H1 (cell line): ENCODE measurements around the gene DNLZ. TPM values are rescaled to one million over a fixed set of nuclear protein-coding genes. Genes with fewer than 3 reads are reported as not detected.

Experiments
- CTCF ChIA-PET: fragments of 300-600 bp; sonication (Branson Sonifier 250); formaldehyde crosslinking; loops from one replicate; lab custom pipeline; 2021; ENCODE audit not compliant: partially characterized antibody; lab: Charles Lee
- POLR2A ChIA-PET: fragments of 300-600 bp; sonication (Branson Sonifier 250); formaldehyde crosslinking; loops from one replicate; lab custom pipeline; 2021; ENCODE audit warnings: inconsistent platforms; ENCODE audit not compliant: partially characterized antibody; lab: Charles Lee
- DNase-seq, 2 experiments: peaks; one replicate each; pipeline versions ENCODE4 v3.0.0 to v3.0.0-alpha.2; 2010 to 2022; ENCODE audit warnings: low spot score in 2 of 2, low read depth in 1 of 2, mixed read lengths in 1 of 2
- FAIRE-seq: peaks from 2 replicates; lab custom pipeline; 2011; peaks lifted over from hg19 to GRCh38; lab: Jason Lieb, UNC
- H2AFZ ChIP-seq: 2 replicates; pipeline ENCODE4 v1.8.1; 2012; ENCODE audit warnings: low read length, inconsistent platforms
- H2AK5ac ChIP-seq: 2 replicates; pipeline ENCODE4 v1.6.1; 2013; ENCODE audit warnings: low read depth, low read length
- H2BK120ac ChIP-seq: replicated peaks from 2 replicates; pipeline ENCODE3; 2013; ENCODE audit warnings: low read depth, low read length, inconsistent platforms
- H2BK12ac ChIP-seq: 2 replicates; pipeline ENCODE4 v1.6.1; 2013; ENCODE audit warnings: low read depth, low read length
- H2BK15ac ChIP-seq: 2 replicates; pipeline ENCODE4 v1.6.1; 2013; ENCODE audit warnings: low read length
- H2BK20ac ChIP-seq: 2 replicates; pipeline ENCODE4 v1.6.1; 2013; ENCODE audit warnings: low read length
- H2BK5ac ChIP-seq: 2 replicates; pipeline ENCODE4 v1.6.1; 2013; ENCODE audit warnings: low read depth, low read length
- H3K14ac ChIP-seq: 2 replicates; pipeline ENCODE4 v1.6.1; 2013; ENCODE audit warnings: inconsistent platforms; ENCODE audit not compliant: insufficient read length
- H3K18ac ChIP-seq: 2 replicates; pipeline ENCODE4 v1.6.1; 2013; ENCODE audit warnings: low read length; ENCODE audit errors: extremely low read depth
- H3K23ac ChIP-seq: 2 replicates; pipeline ENCODE4 v1.6.1; 2013; ENCODE audit warnings: inconsistent platforms; ENCODE audit not compliant: insufficient read length
- H3K23me2 ChIP-seq: 2 replicates; pipeline ENCODE4 v1.6.1; 2013; ENCODE audit warnings: low read depth, low read length
- H3K27ac ChIP-seq: 2 replicates; pipeline ENCODE4 v1.6.1; 2011; ENCODE audit warnings: low read depth, low read length, inconsistent platforms
- H3K27me3 ChIP-seq, 4 experiments: replicated peaks in 1 of 4; 1 replicate in 1 of 4; 2 replicates in 3 of 4; pipeline versions ENCODE4 v1.6.1 to v1.8.1; 2011 to 2013; ENCODE audit warnings: low read length in 3 of 4, mild to moderate bottlenecking in 3 of 4, inconsistent platforms in 2 of 4, mixed read lengths in 2 of 4, moderate library complexity in 1 of 4; ENCODE audit not compliant: control insufficient read depth in 3 of 4, insufficient read depth in 3 of 4; ENCODE audit errors: extremely low read depth in 1 of 4
- H3K36me3 ChIP-seq, 4 experiments: 2 replicates each; pipeline versions ENCODE4 v1.6.1 to v1.8.1; 2011 to 2013; ENCODE audit warnings: mild to moderate bottlenecking in 4 of 4, low read length in 3 of 4, moderate library complexity in 2 of 4, control low read depth in 1 of 4, inconsistent platforms in 1 of 4; ENCODE audit not compliant: insufficient read depth in 4 of 4, control insufficient read depth in 2 of 4
- H3K4ac ChIP-seq: replicated peaks from 2 replicates; pipeline ENCODE3; 2013; ENCODE audit warnings: low read length, low read depth, mixed read lengths, inconsistent platforms; ENCODE audit not compliant: insufficient read length
- H3K4me1 ChIP-seq, 4 experiments: replicated peaks in 1 of 4; 1 replicate in 1 of 4; 2 replicates in 3 of 4; pipeline versions ENCODE4 v1.6.1 to v1.8.1; 2011 to 2013; ENCODE audit warnings: low read length in 3 of 4, inconsistent platforms in 2 of 4, mixed read lengths in 1 of 4; ENCODE audit not compliant: insufficient read depth in 4 of 4, control insufficient read depth in 3 of 4
- H3K4me2 ChIP-seq, 2 experiments: 2 replicates each; pipeline versions ENCODE4 v1.6.1 to v1.8.1; 2011 to 2013; ENCODE audit warnings: low read depth in 2 of 2, low read length in 2 of 2, control low read depth in 1 of 2, inconsistent platforms in 1 of 2, mild to moderate bottlenecking in 1 of 2; ENCODE audit not compliant: insufficient read depth in 1 of 2
- H3K4me3 ChIP-seq, 4 experiments: fragments of 200-600, 300-600 bp in 1 of 4; sonication (generic), shearing (Covaris generic), sonication (Bioruptor Twin) in 1 of 4; 2 replicates each; pipeline versions ENCODE4 v1.5.1 to v1.8.1; 2011 to 2016; ENCODE audit warnings: low read length in 4 of 4, low read depth in 3 of 4, control low read depth in 2 of 4, inconsistent platforms in 2 of 4, mild to moderate bottlenecking in 2 of 4, mixed read lengths in 1 of 4, moderate library complexity in 1 of 4; ENCODE audit not compliant: insufficient read depth in 2 of 4; ENCODE audit errors: extremely low read depth in 1 of 4
- H3K56ac ChIP-seq: replicated peaks from 2 replicates; pipeline ENCODE3; 2013; ENCODE audit warnings: low read depth, mild to moderate bottlenecking, mixed read lengths, low read length, inconsistent platforms; ENCODE audit not compliant: insufficient read length
- H3K79me1 ChIP-seq: 2 replicates; pipeline ENCODE4 v1.6.1; 2013; ENCODE audit warnings: low read depth, low read length, control low read depth
- H3K79me2 ChIP-seq, 2 experiments: 2 replicates each; pipeline versions ENCODE4 v1.6.1 to v1.8.1; 2012 to 2013; ENCODE audit warnings: low read length in 2 of 2, mild to moderate bottlenecking in 2 of 2, inconsistent platforms in 1 of 2; ENCODE audit not compliant: insufficient read depth in 2 of 2, control insufficient read depth in 1 of 2
- H3K9ac ChIP-seq, 4 experiments: replicated peaks in 1 of 4; 1 replicate in 1 of 4; 2 replicates in 3 of 4; pipeline versions ENCODE4 v1.6.1 to v1.8.1; 2011 to 2013; ENCODE audit warnings: low read depth in 3 of 4, low read length in 3 of 4, control low read depth in 2 of 4, mild to moderate bottlenecking in 2 of 4, moderate library complexity in 2 of 4, inconsistent platforms in 1 of 4; ENCODE audit errors: extremely low read depth in 1 of 4
- H3K9me3 ChIP-seq, 2 experiments: 2 replicates each; pipeline versions ENCODE4 v1.6.1 to v1.8.1; 2012 to 2013; ENCODE audit warnings: mild to moderate bottlenecking in 2 of 2, moderate library complexity in 2 of 2, control low read depth in 1 of 2, inconsistent platforms in 1 of 2, low read depth in 1 of 2, low read length in 1 of 2, mixed read lengths in 1 of 2; ENCODE audit not compliant: insufficient read depth in 2 of 2
- H4K20me1 ChIP-seq, 2 experiments: replicated peaks in 1 of 2; 2 replicates each; pipeline versions ENCODE3 to v1.8.1; 2011 to 2013; ENCODE audit warnings: inconsistent platforms in 2 of 2, low read length in 2 of 2, mild to moderate bottlenecking in 1 of 2; ENCODE audit not compliant: insufficient read depth in 2 of 2, control insufficient read depth in 1 of 2
- H4K5ac ChIP-seq: 2 replicates; pipeline ENCODE4 v1.6.1; 2013; ENCODE audit warnings: low read length, low read depth, mixed read lengths, inconsistent platforms; ENCODE audit not compliant: insufficient read length
- H4K8ac ChIP-seq: 2 replicates; pipeline ENCODE4 v1.8.0; 2013; ENCODE audit warnings: mild to moderate bottlenecking, moderate library complexity, low read length, inconsistent platforms; ENCODE audit not compliant: insufficient read depth; ENCODE audit errors: extremely low read depth
- H4K91ac ChIP-seq: replicated peaks from 2 replicates; pipeline ENCODE3; 2013; ENCODE audit warnings: low read length, mixed read lengths, inconsistent platforms; ENCODE audit not compliant: insufficient read length
- CBX5 ChIP-seq: fragments of 300-800, 300-1000 bp; sonication (generic); IDR thresholded peaks from 2 replicates; pipeline ENCODE4 v1.7.1; 2016; ENCODE audit warnings: antibody characterized with exemption, low read length, low read depth
- CEBPB ChIP-seq: IDR thresholded peaks from 2 replicates; pipeline ENCODE4 v1.6.1; 2012; ENCODE audit warnings: low read depth, low read length
- EP300 ChIP-seq, 2 experiments: IDR thresholded peaks; 1 replicate in 1 of 2; 2 replicates in 1 of 2; pipeline ENCODE4 v1.6.1; 2011 to 2012; ENCODE audit warnings: low read depth in 2 of 2, low read length in 2 of 2, mild to moderate bottlenecking in 2 of 2, borderline replicate concordance in 1 of 2, inconsistent platforms in 1 of 2, moderate library complexity in 1 of 2
- FOSL1 ChIP-seq: IDR thresholded peaks from 2 replicates; pipeline ENCODE4 v1.6.1; 2011; ENCODE audit warnings: mild to moderate bottlenecking, low read depth, low read length, moderate library complexity; ENCODE audit not compliant: insufficient read depth
- HDAC2 ChIP-seq, 2 experiments: fragments of 300-600 bp in 1 of 2; sonication (generic) in 1 of 2; IDR thresholded peaks; 2 replicates each; pipeline ENCODE4 v1.6.1; 2011 to 2012; ENCODE audit warnings: low read depth in 2 of 2, low read length in 2 of 2, mild to moderate bottlenecking in 2 of 2, moderate library complexity in 2 of 2, borderline replicate concordance in 1 of 2, inconsistent platforms in 1 of 2
- HDAC6 ChIP-seq: IDR thresholded peaks from one replicate; pipeline ENCODE4 v1.7.1; 2012; ENCODE audit warnings: low read depth, mild to moderate bottlenecking, inconsistent platforms, low read length, moderate library complexity
- NANOG ChIP-seq: IDR thresholded peaks from 2 replicates; pipeline ENCODE4 v1.6.1; 2011; ENCODE audit warnings: low read length, low read depth, mild to moderate bottlenecking, inconsistent platforms; ENCODE audit not compliant: insufficient read depth, poor library complexity, severe bottlenecking
- RNF2 ChIP-seq: fragments of 200-900, 300-1000 bp; sonication (generic); IDR thresholded peaks from 2 replicates; pipeline ENCODE4 v1.7.1; 2016; ENCODE audit warnings: borderline replicate concordance, low read depth, mild to moderate bottlenecking, antibody characterized with exemption, low read length; ENCODE audit not compliant: poor library complexity, severe bottlenecking; ENCODE audit errors: missing control alignments
- RXRA ChIP-seq: IDR thresholded peaks from 2 replicates; pipeline ENCODE4 v1.6.1; 2011; ENCODE audit warnings: low read depth, mild to moderate bottlenecking, low read length, moderate library complexity; ENCODE audit not compliant: insufficient read depth
- ZNF274 ChIP-seq: IDR thresholded peaks from 2 replicates; pipeline ENCODE4 v1.7.0; 2012; ENCODE audit warnings: low read length, borderline replicate concordance; ENCODE audit errors: extremely low read depth
- WGBS, 2 experiments: shearing (Covaris generic) in 1 of 2; methylation state at CpG; one replicate each; pipeline versions ENCODE4 v1.1.6 to v1.1.7; 2013 to 2015; ENCODE audit warnings: low lambda C conversion rate in 2 of 2, mixed read lengths in 2 of 2, inconsistent platforms in 1 of 2, low coverage in 1 of 2, missing lambda C conversion rate in 1 of 2; ENCODE audit not compliant: insufficient replicate concordance in 2 of 2, insufficient coverage in 1 of 2, insufficient read length in 1 of 2; ENCODE audit errors: extremely low coverage in 1 of 2, missing lambda C conversion rate in 1 of 2; 5-methylcytosine and 5-hydroxymethylcytosine counted together
- polyA plus RNA-seq, 7 experiments: library from polyadenylated mRNA; depleted of rRNA in 3 of 7; stranded (reverse) in 5 of 7; unstranded in 2 of 7; fragments of >200 nt in 5 of 7; fragments of 200-250 nt in 2 of 7; gene quantifications; 1 replicate in 5 of 7; 2 replicates in 1 of 7; 4 replicates in 1 of 7; pipeline versions ENCODE4 v1.2.1 to v1.2.3, GENCODE V29; 2011 to 2013; ENCODE audit warnings: missing spikeins in 2 of 7, mixed read lengths in 2 of 7
- total RNA-seq: library from RNA; stranded (reverse); fragmentation: NEBNext Ultra II Directional; extraction: Animal tissue kit (Norgen Biotek cat#: 25700); gene quantifications from 2 replicates; pipeline ENCODE4 v1.2.1, GENCODE V29; 2021

The DNLZ gene
- total and polyA plus RNA-seq, 2 of the 8 experiments (the other 6 are each of a cell fraction or from before 2014, with no cell fraction given), result 11.6 to 17.9 TPM

DNA sequence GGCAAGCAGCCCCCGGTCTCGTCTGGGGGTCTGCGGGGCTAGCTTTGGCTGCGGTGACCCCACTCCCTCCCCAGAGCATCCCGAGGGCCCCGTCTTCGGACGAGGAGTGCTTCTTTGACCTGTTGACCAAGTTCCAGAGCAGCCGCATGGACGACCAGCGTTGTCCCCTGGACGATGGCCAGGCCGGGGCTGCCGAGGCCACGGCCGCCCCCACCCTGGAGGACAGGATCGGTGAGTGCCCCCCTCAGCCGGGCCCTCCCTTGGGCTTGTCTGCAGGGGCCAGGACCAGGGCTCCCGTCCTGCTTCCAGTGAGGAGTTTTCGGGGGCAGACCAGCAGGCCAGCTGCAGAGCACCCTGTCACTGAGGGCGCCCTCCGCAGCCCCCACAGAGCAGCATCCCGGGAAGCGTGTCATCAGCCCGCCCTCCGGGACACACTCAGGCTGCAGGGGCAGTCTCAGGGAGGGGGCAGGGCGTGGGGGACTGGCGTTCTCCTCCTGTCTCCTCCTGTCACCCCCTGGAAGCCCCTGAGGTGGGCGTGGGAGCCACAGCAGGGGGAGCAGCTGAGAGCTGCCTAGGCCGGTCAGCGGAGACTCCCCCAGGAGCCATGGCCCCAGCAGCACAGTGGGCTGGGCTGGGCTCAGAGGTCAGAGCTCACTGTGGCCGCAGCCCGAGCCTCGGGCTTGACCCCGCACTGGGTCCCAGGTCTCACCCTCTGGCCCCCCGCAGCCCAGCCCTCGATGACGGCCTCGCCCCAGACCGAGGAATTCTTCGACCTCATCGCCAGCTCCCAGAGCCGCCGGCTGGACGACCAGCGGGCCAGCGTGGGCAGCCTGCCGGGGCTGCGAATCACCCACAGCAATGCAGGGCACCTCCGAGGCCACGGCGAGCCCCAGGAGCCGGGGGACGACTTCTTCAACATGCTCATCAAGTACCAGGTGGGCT is 7.7 kb downstream of the DNLZ start:
- H4K5ac ChIP-seq, result no peak overlapping the region
- no peaks in the 10 kb centered on the region for H3K9me3 ChIP-seq
- H4K20me1 ChIP-seq, result peaks cover 0 to 3% of the 10 kb centered on the region in 2 experiments
- H2BK5ac ChIP-seq, result no peak overlapping the region
- H3K27me3 ChIP-seq, result no peaks in the 10 kb centered on the region; a peak in 2 of 7 replicates
- no peak overlapping the region for H4K8ac ChIP-seq
- no peak overlapping the region for H2BK15ac ChIP-seq
- no peak for DNase-seq
- no peak overlapping the region for H3K9ac ChIP-seq
- no peaks in the 10 kb centered on the region for H3K4me1 ChIP-seq
- H2BK20ac ChIP-seq, result no peak overlapping the region
- H3K36me3 ChIP-seq, result no peaks in the 10 kb centered on the region; a peak in 1 of 8 replicates
- H2BK120ac ChIP-seq, result no peak overlapping the region
- H2BK12ac ChIP-seq, result no peak overlapping the region
- H3K23ac ChIP-seq, result no peak overlapping the region
- H3K79me1 ChIP-seq, result no peaks in the 10 kb centered on the region
- H3K23me2 ChIP-seq, result no peaks in the 10 kb centered on the region
- no peak overlapping the region for H2AFZ ChIP-seq
- no peak overlapping the region for H4K91ac ChIP-seq
- FAIRE-seq, result no peak
- H3K14ac ChIP-seq, result no peak overlapping the region
- H2AK5ac ChIP-seq, result no peak overlapping the region
- no peak overlapping the region for H3K4me3 ChIP-seq
- no peaks in the 10 kb centered on the region for H3K79me2 ChIP-seq
- no peak overlapping the region for H3K4ac ChIP-seq
- 90% methylated on average over 43 of the region's 54 CpGs; no CpG with 5 or more reads in 1 of the 2 experiments for WGBS, 2 experiments
- no peak overlapping the region for H3K56ac ChIP-seq
- no peak overlapping the region for H3K27ac ChIP-seq
- CTCF ChIA-PET, result interaction anchor here (0.7 to 1.6 kb wide), 4 partner anchors 10 to 43 kb away, joined by 3 to 7 read pairs (median 4); no protein-coding TSS in a partner anchor
- POLR2A ChIA-PET, result interaction anchor here (1.8 to 15.8 kb wide), 3 partner anchors 11 to 37 kb away, joined by 4 to 137 read pairs (median 10); partner anchors contain the start of gene CARD9
- H3K4me2 ChIP-seq, result no peak overlapping the region
- no peak overlapping the region for H3K18ac ChIP-seq
- TF ChIP-seq RNF2, result no peak
- TF ChIP-seq CEBPB, result no peak
- no peak for TF ChIP-seq ZNF274
- TF ChIP-seq NANOG, result no peak
- TF ChIP-seq CBX5, result no peak
- no peak for TF ChIP-seq EP300 (IDR thresholded peaks at IDR 0.05; ENCODE audit: borderline replicate concordance in 1 of 2, low read depth in 2 of 2, low read length in 2 of 2)
- no peak for TF ChIP-seq FOSL1
- TF ChIP-seq HDAC6, result no peak
- no peak for TF ChIP-seq RXRA
- no peak for TF ChIP-seq HDAC2 (IDR thresholded peaks at IDR 0.05; ENCODE audit: borderline replicate concordance in 1 of 2, low read depth in 2 of 2, low read length in 2 of 2)
